HepG2 (cell line): ENCODE results near the gene CEP63. TPM values are rescaled to one million over a fixed set of nuclear protein-coding genes. Genes with fewer than 3 reads are reported as not detected.
A peak's percentile ranks its signal among the peaks of the same experiment; 100 is the strongest.

ENCODE experiments used
- ISL2 ChIP-seq: sonication (generic); formaldehyde crosslinking; IDR thresholded peaks from 2 replicates; pipeline ENCODE4 v1.5.0; 2020; ENCODE audit warnings: missing genetic modification reagents
- MLLT10 ChIP-seq: sonication (generic); formaldehyde crosslinking; IDR thresholded peaks from 2 replicates; pipeline ENCODE4 v1.4.0; 2020; ENCODE audit warnings: missing genetic modification reagents
- NR2F2 ChIP-seq: IDR thresholded peaks from 2 replicates; pipeline ENCODE4 v1.6.1; 2012; ENCODE audit warnings: low read depth, inconsistent platforms, borderline replicate concordance
- SP140L ChIP-seq: sonication (generic); formaldehyde crosslinking; IDR thresholded peaks from 2 replicates; pipeline ENCODE4 v1.4.0; 2020; ENCODE audit warnings: missing genetic modification reagents, borderline replicate concordance
- TOPORS ChIP-seq: sonication (generic); formaldehyde crosslinking; IDR thresholded peaks from 2 replicates; pipeline ENCODE4 v1.8.0; 2023; ENCODE audit warnings: mild to moderate bottlenecking, missing genetic modification reagents
- ZFYVE20 ChIP-seq: sonication (generic); formaldehyde crosslinking; IDR thresholded peaks from 2 replicates; pipeline ENCODE4 v1.8.0; 2023; ENCODE audit warnings: low read depth, mild to moderate bottlenecking, moderate library complexity, missing genetic modification reagents, borderline replicate concordance
- ZMAT3 ChIP-seq: sonication (generic); formaldehyde crosslinking; conservative IDR thresholded peaks from 2 replicates; pipeline ENCODE4 v1.7.0; 2021; ENCODE audit warnings: missing genetic modification reagents
- ZNF367 ChIP-seq: sonication (generic); formaldehyde crosslinking; IDR thresholded peaks from 2 replicates; pipeline ENCODE4 v1.4.0; 2020; ENCODE audit warnings: missing genetic modification reagents, borderline replicate concordance
- ZNF501 ChIP-seq: sonication (generic); formaldehyde crosslinking; IDR thresholded peaks from 2 replicates; pipeline ENCODE4 v1.5.1; 2020; ENCODE audit warnings: mild to moderate bottlenecking, moderate library complexity, missing genetic modification reagents
- ZNF552 ChIP-seq: sonication (generic); formaldehyde crosslinking; IDR thresholded peaks from 2 replicates; pipeline ENCODE4 v1.9.0; 2022; ENCODE audit warnings: missing genetic modification reagents, mild to moderate bottlenecking, borderline replicate concordance
- ZNF563 ChIP-seq: sonication (generic); formaldehyde crosslinking; IDR thresholded peaks from 2 replicates; pipeline ENCODE4 v1.8.0; 2022; ENCODE audit warnings: mild to moderate bottlenecking, moderate library complexity, missing genetic modification reagents
- ZSCAN22 ChIP-seq: sonication (generic); formaldehyde crosslinking; IDR thresholded peaks from 2 replicates; pipeline ENCODE4 v1.4.0; 2020; ENCODE audit warnings: mild to moderate bottlenecking, missing genetic modification reagents
- ZSCAN29 ChIP-seq: sonication (generic); formaldehyde crosslinking; conservative IDR thresholded peaks from 2 replicates; pipeline ENCODE4 v1.4.0; 2020; ENCODE audit warnings: mild to moderate bottlenecking, missing genetic modification reagents
- polyA plus RNA-seq, 8 experiments: library from polyadenylated mRNA; depleted of rRNA in 3 of 8; stranded (reverse) in 7 of 8; unstranded in 1 of 8; fragments of >200 nt; fragmentation: Illumina TruSeq in 4 of 8; extraction: Trizol in 4 of 8; gene quantifications; 2 replicates each; pipeline versions ENCODE4 v1.2.1 to v1.2.3, GENCODE V29; 2011 to 2016; ENCODE audit warnings: low read depth in 4 of 8, missing spikeins in 1 of 8, mixed read lengths in 1 of 8; ENCODE audit not compliant: insufficient read depth in 1 of 8
- total RNA-seq, 5 experiments: library from RNA; depleted of rRNA; stranded (reverse); fragments of >200 nt; fragmentation: Illumina TruSeq; extraction: Trizol; gene quantifications; 2 replicates each; pipeline ENCODE4 v1.2.3, GENCODE V29; 2016; ENCODE audit warnings: low read depth in 1 of 5
- TF ChIP-seq, protein P1 (sequence below): sonication (generic); formaldehyde crosslinking; IDR thresholded peaks from 2 replicates; pipeline ENCODE4 v1.4.0; 2020; ENCODE audit warnings: missing genetic modification reagents, borderline replicate concordance
- TF ChIP-seq, protein P2 (sequence below): IDR thresholded peaks from 2 replicates; pipeline ENCODE4 v1.6.1; 2012; ENCODE audit warnings: low read depth, low read length, improper control_type of control experiment
- TF ChIP-seq, protein P3 (sequence below): sonication (generic); formaldehyde crosslinking; IDR thresholded peaks from 2 replicates; pipeline ENCODE4 v1.5.0; 2020; ENCODE audit warnings: mild to moderate bottlenecking, missing genetic modification reagents
- TF ChIP-seq, protein P4 (sequence below): sonication (generic); formaldehyde crosslinking; conservative IDR thresholded peaks from 2 replicates; pipeline ENCODE4 v1.4.0; 2020; ENCODE audit warnings: missing genetic modification reagents
- TF ChIP-seq, protein P5 (sequence below): sonication (generic); formaldehyde crosslinking; IDR thresholded peaks from 2 replicates; pipeline ENCODE4 v1.4.0; 2020; ENCODE audit warnings: missing genetic modification reagents, low read depth, mild to moderate bottlenecking, borderline replicate concordance
- TF ChIP-seq, protein P6 (sequence below): sonication (generic); formaldehyde crosslinking; IDR thresholded peaks from 2 replicates; pipeline ENCODE4 v1.8.1; 2023; ENCODE audit warnings: mild to moderate bottlenecking, moderate library complexity, missing genetic modification reagents

Gene CEP63
- total and polyA plus RNA-seq, 2 of the 13 experiments (the other 11 are each of a cell fraction or from before 2014, with no cell fraction given): 7.2 to 18.4 TPM

DNA sequence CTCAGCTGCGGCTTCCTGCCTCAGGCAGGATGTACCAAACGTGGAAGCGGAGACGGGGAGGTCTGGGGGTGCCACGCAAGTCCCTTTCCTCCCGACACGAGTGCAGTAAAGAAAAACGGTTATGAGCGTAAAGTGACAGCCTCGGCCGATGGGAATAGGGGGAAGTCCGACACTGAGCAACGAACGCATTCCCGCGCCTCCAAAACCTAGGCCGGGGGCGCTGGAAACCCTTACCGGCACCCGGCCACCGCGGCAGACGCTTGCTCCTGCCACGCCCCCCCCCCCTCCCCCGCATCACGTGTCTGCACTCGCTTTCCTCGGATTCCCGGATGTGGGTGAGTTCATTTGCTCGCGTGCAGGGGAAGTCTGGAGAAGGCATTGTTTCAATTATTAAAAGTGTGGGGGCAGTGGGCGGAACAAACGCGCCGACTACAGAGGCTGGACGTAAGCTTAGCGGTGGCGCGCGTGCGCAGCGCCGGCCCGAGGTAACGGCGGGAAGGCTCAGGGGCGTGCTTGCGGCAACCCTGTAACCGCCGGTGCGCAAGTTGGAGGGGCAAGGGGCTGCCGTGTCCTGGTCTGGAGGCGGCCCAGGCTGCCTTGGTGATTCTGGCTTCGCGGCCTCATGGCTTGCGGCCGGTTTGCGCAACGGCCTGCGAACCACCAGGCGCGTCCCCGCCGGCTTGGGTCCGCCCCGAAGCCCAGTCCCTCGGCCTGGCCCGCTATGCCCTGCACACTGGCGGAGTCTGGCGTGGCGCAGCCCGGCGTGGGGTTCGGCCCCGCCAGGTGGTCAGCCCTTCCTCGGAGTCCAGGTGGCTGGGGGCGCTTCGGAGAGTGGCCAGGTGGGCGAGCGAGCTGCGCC is at the start of gene CEP63, which contains the start of gene ANAPC13 (continued):
- TF ChIP-seq ZFYVE20: no peak
- TF ChIP-seq, protein P1, sequence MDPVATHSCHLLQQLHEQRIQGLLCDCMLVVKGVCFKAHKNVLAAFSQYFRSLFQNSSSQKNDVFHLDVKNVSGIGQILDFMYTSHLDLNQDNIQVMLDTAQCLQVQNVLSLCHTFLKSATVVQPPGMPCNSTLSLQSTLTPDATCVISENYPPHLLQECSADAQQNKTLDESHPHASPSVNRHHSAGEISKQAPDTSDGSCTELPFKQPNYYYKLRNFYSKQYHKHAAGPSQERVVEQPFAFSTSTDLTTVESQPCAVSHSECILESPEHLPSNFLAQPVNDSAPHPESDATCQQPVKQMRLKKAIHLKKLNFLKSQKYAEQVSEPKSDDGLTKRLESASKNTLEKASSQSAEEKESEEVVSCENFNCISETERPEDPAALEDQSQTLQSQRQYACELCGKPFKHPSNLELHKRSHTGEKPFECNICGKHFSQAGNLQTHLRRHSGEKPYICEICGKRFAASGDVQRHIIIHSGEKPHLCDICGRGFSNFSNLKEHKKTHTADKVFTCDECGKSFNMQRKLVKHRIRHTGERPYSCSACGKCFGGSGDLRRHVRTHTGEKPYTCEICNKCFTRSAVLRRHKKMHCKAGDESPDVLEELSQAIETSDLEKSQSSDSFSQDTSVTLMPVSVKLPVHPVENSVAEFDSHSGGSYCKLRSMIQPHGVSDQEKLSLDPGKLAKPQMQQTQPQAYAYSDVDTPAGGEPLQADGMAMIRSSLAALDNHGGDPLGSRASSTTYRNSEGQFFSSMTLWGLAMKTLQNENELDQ (CRISPR knock-in tag): 0 out of 2 replicates have a peak, but pooled peaks have one; percentile 15
- TF ChIP-seq, protein P2, sequence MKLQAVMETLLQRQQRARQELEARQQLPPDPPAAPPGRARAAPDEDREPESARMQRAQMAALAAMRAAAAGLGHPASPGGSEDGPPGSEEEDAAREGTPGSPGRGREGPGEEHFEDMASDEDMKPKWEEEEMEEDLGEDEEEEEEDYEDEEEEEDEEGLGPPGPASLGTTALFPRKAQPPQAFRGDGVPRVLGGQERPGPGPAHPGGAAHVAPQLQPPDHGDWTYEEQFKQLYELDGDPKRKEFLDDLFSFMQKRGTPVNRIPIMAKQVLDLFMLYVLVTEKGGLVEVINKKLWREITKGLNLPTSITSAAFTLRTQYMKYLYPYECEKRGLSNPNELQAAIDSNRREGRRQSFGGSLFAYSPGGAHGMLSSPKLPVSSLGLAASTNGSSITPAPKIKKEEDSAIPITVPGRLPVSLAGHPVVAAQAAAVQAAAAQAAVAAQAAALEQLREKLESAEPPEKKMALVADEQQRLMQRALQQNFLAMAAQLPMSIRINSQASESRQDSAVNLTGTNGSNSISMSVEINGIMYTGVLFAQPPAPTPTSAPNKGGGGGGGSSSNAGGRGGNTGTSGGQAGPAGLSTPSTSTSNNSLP: peak; percentile 85
- no peak for TF ChIP-seq SP140L (CRISPR knock-in tag)
- TF ChIP-seq, protein P3, sequence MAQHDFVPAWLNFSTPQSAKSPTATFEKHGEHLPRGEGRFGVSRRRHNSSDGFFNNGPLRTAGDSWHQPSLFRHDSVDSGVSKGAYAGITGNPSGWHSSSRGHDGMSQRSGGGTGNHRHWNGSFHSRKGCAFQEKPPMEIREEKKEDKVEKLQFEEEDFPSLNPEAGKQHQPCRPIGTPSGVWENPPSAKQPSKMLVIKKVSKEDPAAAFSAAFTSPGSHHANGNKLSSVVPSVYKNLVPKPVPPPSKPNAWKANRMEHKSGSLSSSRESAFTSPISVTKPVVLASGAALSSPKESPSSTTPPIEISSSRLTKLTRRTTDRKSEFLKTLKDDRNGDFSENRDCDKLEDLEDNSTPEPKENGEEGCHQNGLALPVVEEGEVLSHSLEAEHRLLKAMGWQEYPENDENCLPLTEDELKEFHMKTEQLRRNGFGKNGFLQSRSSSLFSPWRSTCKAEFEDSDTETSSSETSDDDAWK (CRISPR knock-in tag): no peak
- peak; percentile 56; the same call in 1 of the 2 replicates for TF ChIP-seq ZMAT3 (CRISPR knock-in tag)
- peak; percentile 52; the same call in 1 of the 2 replicates for TF ChIP-seq ZNF367 (CRISPR knock-in tag)
- TF ChIP-seq ZSCAN22: no peak
- TF ChIP-seq ZSCAN29: peak; percentile 64; the same call in 1 of the 2 replicates
- TF ChIP-seq, protein P4, sequence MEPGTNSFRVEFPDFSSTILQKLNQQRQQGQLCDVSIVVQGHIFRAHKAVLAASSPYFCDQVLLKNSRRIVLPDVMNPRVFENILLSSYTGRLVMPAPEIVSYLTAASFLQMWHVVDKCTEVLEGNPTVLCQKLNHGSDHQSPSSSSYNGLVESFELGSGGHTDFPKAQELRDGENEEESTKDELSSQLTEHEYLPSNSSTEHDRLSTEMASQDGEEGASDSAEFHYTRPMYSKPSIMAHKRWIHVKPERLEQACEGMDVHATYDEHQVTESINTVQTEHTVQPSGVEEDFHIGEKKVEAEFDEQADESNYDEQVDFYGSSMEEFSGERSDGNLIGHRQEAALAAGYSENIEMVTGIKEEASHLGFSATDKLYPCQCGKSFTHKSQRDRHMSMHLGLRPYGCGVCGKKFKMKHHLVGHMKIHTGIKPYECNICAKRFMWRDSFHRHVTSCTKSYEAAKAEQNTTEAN: no peak; the same call in 1 of the 2 replicates
- TF ChIP-seq MLLT10 (CRISPR knock-in tag): no peak
- TF ChIP-seq ZNF552 (CRISPR knock-in tag): no peak
- peak; percentile 66; the same call in 1 of the 2 replicates for TF ChIP-seq ZNF563 (CRISPR knock-in tag)
- no peak; the same call in 1 of the 2 replicates for TF ChIP-seq ISL2 (CRISPR knock-in tag)
- no peak for TF ChIP-seq NR2F2
- TF ChIP-seq, protein P5, sequence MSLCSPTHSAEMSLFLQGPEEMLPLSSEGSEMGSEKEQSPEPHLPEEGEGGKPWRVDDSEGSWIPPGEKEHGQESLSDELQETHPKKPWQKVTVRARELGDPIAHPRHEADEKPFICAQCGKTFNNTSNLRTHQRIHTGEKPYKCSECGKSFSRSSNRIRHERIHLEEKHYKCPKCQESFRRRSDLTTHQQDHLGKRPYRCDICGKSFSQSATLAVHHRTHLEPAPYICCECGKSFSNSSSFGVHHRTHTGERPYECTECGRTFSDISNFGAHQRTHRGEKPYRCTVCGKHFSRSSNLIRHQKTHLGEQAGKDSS (CRISPR knock-in tag): no peak
- no peak; the same call in 1 of the 2 replicates for TF ChIP-seq TOPORS
- TF ChIP-seq, protein P6, sequence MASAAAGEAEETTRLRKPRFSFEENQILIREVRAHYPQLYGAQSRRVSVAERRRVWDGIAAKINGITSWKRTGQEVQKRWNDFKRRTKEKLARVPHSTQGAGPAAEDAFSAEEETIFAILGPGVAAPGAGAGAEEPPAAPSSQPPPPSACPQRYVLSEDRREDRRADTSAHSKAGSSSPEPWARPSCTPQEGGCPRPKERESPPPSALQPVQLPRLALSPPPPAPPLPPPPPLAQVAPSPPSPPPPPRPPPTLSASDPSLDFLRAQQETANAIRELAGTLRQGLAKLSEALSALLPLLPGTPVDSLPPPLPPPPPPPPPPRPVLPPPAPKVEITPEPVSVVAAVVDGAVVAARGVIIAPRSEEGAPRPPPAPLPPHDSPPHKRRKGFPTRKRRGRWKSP (CRISPR knock-in tag): peak; percentile 93
- peak; percentile 77 for TF ChIP-seq ZNF501 (CRISPR knock-in tag)
